HG03460 (cell line): ENCODE data around the gene CCT8L2.
"Not testable (repeated sequence)": the region's sequence is repeated elsewhere in the genome, so short reads cannot be mapped to it uniquely, and the experiment has no call there.

Experiments
- ATAC-seq: cut with Tn5 transposase; IDR thresholded peaks from one replicate; pipeline ENCODE4 v1.9.1; 2021; ENCODE audit not compliant: unreplicated experiment

Gene CCT8L2

GRCh38 chr22:16599648-16600047 lies 7.0 kb upstream of the CCT8L2 start:
- not testable (repeated sequence) for ATAC-seq

- ATAC-seq: not testable (repeated sequence)
Observed at GRCh38 chr22:16595251-16595650, 2.6 kb upstream of the CCT8L2 start.

- no peak for ATAC-seq
Observed at GRCh38 chr22:16594026-16594425, 1.4 kb upstream of the CCT8L2 start.

GRCh38 chr22:16592231-16592630 lies 379 bp downstream of the CCT8L2 start:
- not testable (repeated sequence) for ATAC-seq

GRCh38 chr22:16591136-16591535 lies 1.5 kb downstream of the CCT8L2 start:
- not testable (repeated sequence) for ATAC-seq

GRCh38 chr22:16586991-16587390 lies 5.6 kb downstream of the CCT8L2 start:
- no peak for ATAC-seq

GRCh38 chr22:16586170-16586569 lies 6.4 kb downstream of the CCT8L2 start:
- no peak for ATAC-seq

- ATAC-seq: not testable (repeated sequence)
Observed at GRCh38 chr22:16580872-16581271, 11.7 kb downstream of the CCT8L2 start.

- ATAC-seq: not testable (repeated sequence)
Observed at GRCh38 chr22:16569240-16569834, 23.3 kb downstream of the CCT8L2 start.

- ATAC-seq: no peak
Observed at GRCh38 chr22:16568425-16568758, 24.2 kb downstream of the CCT8L2 start.

GRCh38 chr22:16567617-16568424 lies 24.8 kb downstream of the CCT8L2 start:
- not testable (repeated sequence) for ATAC-seq

GRCh38 chr22:16566421-16567151 lies 26.0 kb downstream of the CCT8L2 start:
- ATAC-seq: not testable (repeated sequence)

GRCh38 chr22:16565585-16566420 lies 26.8 kb downstream of the CCT8L2 start:
- ATAC-seq: not testable (repeated sequence)

GRCh38 chr22:16564837-16565584 lies 27.6 kb downstream of the CCT8L2 start:
- ATAC-seq: not testable (repeated sequence)

- no peak for ATAC-seq
Observed at GRCh38 chr22:16563555-16564520, 28.8 kb downstream of the CCT8L2 start.

- no peak for ATAC-seq
Observed at GRCh38 chr22:16562711-16563554, 29.7 kb downstream of the CCT8L2 start.

- not testable (repeated sequence) for ATAC-seq
Observed at GRCh38 chr22:16561093-16561658, 31.4 kb downstream of the CCT8L2 start.

- ATAC-seq: not testable (repeated sequence)
Observed at GRCh38 chr22:16560651-16561050, 32.0 kb downstream of the CCT8L2 start.
